ENCODE measurements around the gene KANK2.

- TF ChIP-seq, protein P1, sequence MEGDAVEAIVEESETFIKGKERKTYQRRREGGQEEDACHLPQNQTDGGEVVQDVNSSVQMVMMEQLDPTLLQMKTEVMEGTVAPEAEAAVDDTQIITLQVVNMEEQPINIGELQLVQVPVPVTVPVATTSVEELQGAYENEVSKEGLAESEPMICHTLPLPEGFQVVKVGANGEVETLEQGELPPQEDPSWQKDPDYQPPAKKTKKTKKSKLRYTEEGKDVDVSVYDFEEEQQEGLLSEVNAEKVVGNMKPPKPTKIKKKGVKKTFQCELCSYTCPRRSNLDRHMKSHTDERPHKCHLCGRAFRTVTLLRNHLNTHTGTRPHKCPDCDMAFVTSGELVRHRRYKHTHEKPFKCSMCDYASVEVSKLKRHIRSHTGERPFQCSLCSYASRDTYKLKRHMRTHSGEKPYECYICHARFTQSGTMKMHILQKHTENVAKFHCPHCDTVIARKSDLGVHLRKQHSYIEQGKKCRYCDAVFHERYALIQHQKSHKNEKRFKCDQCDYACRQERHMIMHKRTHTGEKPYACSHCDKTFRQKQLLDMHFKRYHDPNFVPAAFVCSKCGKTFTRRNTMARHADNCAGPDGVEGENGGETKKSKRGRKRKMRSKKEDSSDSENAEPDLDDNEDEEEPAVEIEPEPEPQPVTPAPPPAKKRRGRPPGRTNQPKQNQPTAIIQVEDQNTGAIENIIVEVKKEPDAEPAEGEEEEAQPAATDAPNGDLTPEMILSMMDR (IDR thresholded peaks at IDR 0.05; ENCODE audit: low read length): no peak
- no peak for TF ChIP-seq EZH2 (IDR thresholded peaks at IDR 0.05; ENCODE audit: borderline replicate concordance, low read length)
Observed at GRCh38 chr19:11244846-11245589, 47.7 kb upstream of the KANK2 start.

All from OCI-LY1 (cell line).